Coronary artery (tissue), 2 donors: ENCODE results near the gene ZNF69.
"Not testable (repeated sequence)": the region's sequence is repeated elsewhere in the genome, so short reads cannot be mapped to it uniquely, and the experiment has no call there.

Experiments used
- DNase-seq: peaks from one replicate; pipeline ENCODE4 v3.0.0-alpha.2; 2017; ENCODE audit warnings: low spot score
- H3K27ac ChIP-seq, 2 donors: fragments of 200-600 bp; sonication (generic); one replicate each; pipeline ENCODE4 v1.5.1; 2016 to 2019
- H3K4me3 ChIP-seq: fragments of 200-600 bp; sonication (generic); 2 replicates; pipeline ENCODE4 v1.5.1; 2016; ENCODE audit warnings: mild to moderate bottlenecking, moderate library complexity
- TF ChIP-seq, protein P1 (sequence below): fragments of 200-600 bp; sonication (generic); IDR thresholded peaks from one replicate; pipeline ENCODE4 v1.5.1; 2019; ENCODE audit warnings: antibody characterized with exemption

Gene ZNF69

GRCh38 chr19:11949201-11949600 is 61.6 kb downstream of the ZNF69 start:
- H3K27ac ChIP-seq: no peak overlapping the region
- H3K4me3 ChIP-seq: peak overlapping the region; percentile 19
- DNase-seq: no peak
- TF ChIP-seq, protein P1, sequence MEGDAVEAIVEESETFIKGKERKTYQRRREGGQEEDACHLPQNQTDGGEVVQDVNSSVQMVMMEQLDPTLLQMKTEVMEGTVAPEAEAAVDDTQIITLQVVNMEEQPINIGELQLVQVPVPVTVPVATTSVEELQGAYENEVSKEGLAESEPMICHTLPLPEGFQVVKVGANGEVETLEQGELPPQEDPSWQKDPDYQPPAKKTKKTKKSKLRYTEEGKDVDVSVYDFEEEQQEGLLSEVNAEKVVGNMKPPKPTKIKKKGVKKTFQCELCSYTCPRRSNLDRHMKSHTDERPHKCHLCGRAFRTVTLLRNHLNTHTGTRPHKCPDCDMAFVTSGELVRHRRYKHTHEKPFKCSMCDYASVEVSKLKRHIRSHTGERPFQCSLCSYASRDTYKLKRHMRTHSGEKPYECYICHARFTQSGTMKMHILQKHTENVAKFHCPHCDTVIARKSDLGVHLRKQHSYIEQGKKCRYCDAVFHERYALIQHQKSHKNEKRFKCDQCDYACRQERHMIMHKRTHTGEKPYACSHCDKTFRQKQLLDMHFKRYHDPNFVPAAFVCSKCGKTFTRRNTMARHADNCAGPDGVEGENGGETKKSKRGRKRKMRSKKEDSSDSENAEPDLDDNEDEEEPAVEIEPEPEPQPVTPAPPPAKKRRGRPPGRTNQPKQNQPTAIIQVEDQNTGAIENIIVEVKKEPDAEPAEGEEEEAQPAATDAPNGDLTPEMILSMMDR: no peak

- not testable (repeated sequence) for DNase-seq, H3K27ac ChIP-seq
- peak overlapping the region; percentile 19 for H3K4me3 ChIP-seq
These were observed 62.1 kb downstream of the ZNF69 start for GRCh38 chr19:11949614-11950080.

DNA sequence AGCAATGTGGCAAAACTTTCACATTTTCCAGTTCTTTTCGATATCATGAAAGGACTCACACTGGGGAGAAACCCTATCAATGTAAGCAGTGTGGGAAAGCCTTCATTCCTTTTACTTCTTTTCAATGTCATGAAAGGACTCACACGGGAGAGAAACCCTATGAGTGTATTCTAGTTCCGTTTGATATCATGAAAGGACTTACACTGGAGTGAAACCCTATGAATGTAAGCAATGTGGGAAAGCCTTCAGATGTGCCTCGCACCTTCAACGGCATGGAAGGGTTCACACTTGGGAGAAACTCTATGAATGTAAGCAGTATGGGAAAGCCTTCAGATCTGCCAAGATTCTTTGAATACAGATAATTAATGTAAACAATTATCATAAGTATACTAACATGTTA is 62.7 kb downstream of the ZNF69 start:
- TF ChIP-seq, protein P1: no peak
- H3K4me3 ChIP-seq: peak overlapping the region; percentile 19
- DNase-seq: no peak
- H3K27ac ChIP-seq: no peak overlapping the region
